CD4-positive, CD25-positive, alpha-beta regulatory T cell (primary cell): ENCODE data around the gene HPS4. TPM values are rescaled to one million over a fixed set of nuclear protein-coding genes. Genes with fewer than 3 reads are reported as not detected.

ENCODE experiments used
- ATAC-seq, 2 donors: fragments of 150-1000 bp; cut with Tn5 transposase; one replicate each; pipeline ENCODE4 v1.10.0; 2021; ENCODE audit warnings: low read depth in 2 of 2, moderate number of reproducible peaks in 2 of 2, moderate library complexity in 1 of 2
- DNase-seq, 3 donors: peaks; one replicate each; pipeline versions ENCODE4 v3.0.0 to v3.0.0-alpha.2; 2012 to 2022; ENCODE audit warnings: mixed read lengths in 1 of 3
- H3K27ac ChIP-seq: one replicate; pipeline ENCODE4 v1.7.0; 2013; ENCODE audit warnings: mild to moderate bottlenecking, low read length; ENCODE audit not compliant: insufficient read depth, poor library complexity, severe bottlenecking
- H3K27me3 ChIP-seq: one replicate; pipeline ENCODE4 v1.7.0; 2013; ENCODE audit warnings: low read length; ENCODE audit not compliant: control insufficient read depth, insufficient read depth
- H3K36me3 ChIP-seq: one replicate; pipeline ENCODE4 v1.7.0; 2013; ENCODE audit warnings: mild to moderate bottlenecking, low read length, moderate library complexity; ENCODE audit not compliant: control insufficient read depth, insufficient read depth
- H3K4me1 ChIP-seq: 2 replicates; pipeline ENCODE4 v1.7.0; 2013; ENCODE audit warnings: mild to moderate bottlenecking, low read length; ENCODE audit not compliant: insufficient read depth, control insufficient read depth, poor library complexity, severe bottlenecking
- H3K4me3 ChIP-seq: one replicate; pipeline ENCODE4 v1.7.0; 2013; ENCODE audit warnings: low read depth, mild to moderate bottlenecking, low read length, moderate library complexity
- H3K9me3 ChIP-seq, 2 experiments: 1 replicate in 1 of 2; 2 replicates in 1 of 2; pipeline ENCODE4 v1.7.0; 2013; ENCODE audit warnings: low read length in 2 of 2, mild to moderate bottlenecking in 1 of 2, moderate library complexity in 1 of 2; ENCODE audit not compliant: control insufficient read depth in 2 of 2
- H3K27ac Mint-ChIP-seq, 3 donors: one replicate each; pipeline ENCODE4 v1.8.0; 2020 to 2022; ENCODE audit warnings: mild to moderate bottlenecking in 3 of 3, mixed read lengths in 3 of 3, moderate library complexity in 2 of 3
- H3K27me3 Mint-ChIP-seq: one replicate; pipeline ENCODE4 v1.8.0; 2022; ENCODE audit warnings: mild to moderate bottlenecking, mixed read lengths
- H3K36me3 Mint-ChIP-seq: one replicate; pipeline ENCODE4 v1.8.0; 2020; ENCODE audit warnings: mixed read lengths
- H3K4me1 Mint-ChIP-seq, 4 donors: one replicate each; pipeline ENCODE4 v1.8.0; 2020 to 2022; ENCODE audit warnings: mixed read lengths in 4 of 4, mild to moderate bottlenecking in 1 of 4
- H3K4me3 Mint-ChIP-seq, 4 donors: one replicate each; pipeline ENCODE4 v1.8.0; 2020 to 2022; ENCODE audit warnings: mild to moderate bottlenecking in 4 of 4, mixed read lengths in 4 of 4, moderate library complexity in 3 of 4
- H3K9me3 Mint-ChIP-seq, 7 donors: one replicate each; pipeline ENCODE4 v1.8.0; 2020 to 2022; ENCODE audit warnings: mixed read lengths in 7 of 7, mild to moderate bottlenecking in 3 of 7, moderate library complexity in 2 of 7
- polyA plus RNA-seq, 4 donors: library from polyadenylated mRNA; unstranded; fragments of 300-500 nt; fragmentation: Illumina TruSeq; gene quantifications; one replicate each; pipeline ENCODE4 v1.2.3, GENCODE V29; 2021
- total RNA-seq: library from RNA; stranded (reverse); gene quantifications from one replicate; pipeline ENCODE4 v1.2.3, GENCODE V29; 2022

Gene HPS4
- total and polyA plus RNA-seq, 5 donors from 2014 or later, result 12.0 to 44.6 (median 13.7) TPM

- H3K27ac Mint-ChIP-seq, result peak overlapping the region in 2 of 3 donors; percentile 2 to 48
- no peak overlapping the region for H3K4me3 Mint-ChIP-seq
- Histone ChIP-seq H3K9me3 (no peaks in the 10 kb centered on the region), H3K4me3 (no peak overlapping the region), H3K27ac (no peak overlapping the region), H3K27me3 (no peaks in the 10 kb centered on the region), H3K4me1 (no peaks in the 10 kb centered on the region), H3K36me3 (peaks cover 19% of the 10 kb centered on the region)
- no peaks in the 10 kb centered on the region for H3K9me3 Mint-ChIP-seq
- DNase-seq, result no peak
- H3K4me1 Mint-ChIP-seq, result peaks cover 4 to 33% (median 19%) of the 10 kb centered on the region in 4 donors
- no peaks in the 10 kb centered on the region for H3K27me3 Mint-ChIP-seq
- peaks cover 15% of the 10 kb centered on the region for H3K36me3 Mint-ChIP-seq
- ATAC-seq, result no peak
Observed at GRCh38 chr22:26436903-26437515, 46.6 kb downstream of the HPS4 start.

GRCh38 chr22:26435327-26436093, 48.1 kb downstream of the HPS4 start:
- Mint-ChIP-seq H3K27me3 (no peaks in the 10 kb centered on the region), H3K9me3 (no peaks in the 10 kb centered on the region), H3K36me3 (peaks cover 15% of the 10 kb centered on the region), H3K4me3 (peak overlapping the region in 1 of 4 donors; percentile 49), H3K27ac (peak overlapping the region in 2 of 3 donors; percentile 65 to 81), H3K4me1 (peaks cover 10 to 45% (median 26%) of the 10 kb centered on the region in 4 donors)
- no peak for DNase-seq
- Histone ChIP-seq H3K4me1 (no peaks in the 10 kb centered on the region), H3K4me3 (no peak overlapping the region), H3K27ac (no peak overlapping the region), H3K27me3 (no peaks in the 10 kb centered on the region), H3K36me3 (peaks cover 19% of the 10 kb centered on the region), H3K9me3 (no peaks in the 10 kb centered on the region)
- ATAC-seq, result no peak

- Mint-ChIP-seq H3K36me3 (peaks cover 15% of the 10 kb centered on the region), H3K27me3 (no peaks in the 10 kb centered on the region), H3K27ac (no peak overlapping the region), H3K4me1 (peaks cover 10 to 54% (median 32%) of the 10 kb centered on the region in 4 donors), H3K4me3 (peak overlapping the region in 1 of 4 donors; percentile 16), H3K9me3 (no peaks in the 10 kb centered on the region)
- Histone ChIP-seq H3K4me1 (peaks cover 9% of the 10 kb centered on the region), H3K27me3 (no peaks in the 10 kb centered on the region), H3K9me3 (no peaks in the 10 kb centered on the region), H3K4me3 (no peak overlapping the region), H3K27ac (no peak overlapping the region), H3K36me3 (peaks cover 19% of the 10 kb centered on the region)
- ATAC-seq (no peak), DNase-seq (no peak)
Observed at GRCh38 chr22:26433805-26434204, 49.8 kb downstream of the HPS4 start.

- H3K4me3 ChIP-seq, result no peak overlapping the region
- Mint-ChIP-seq H3K9me3 (no peaks in the 10 kb centered on the region), H3K4me1 (peaks cover 10 to 61% (median 33%) of the 10 kb centered on the region in 4 donors), H3K27me3 (no peaks in the 10 kb centered on the region), H3K36me3 (peaks cover 15% of the 10 kb centered on the region), H3K27ac (no peak overlapping the region), H3K4me3 (peak overlapping the region in 1 of 4 donors; percentile 67)
- peaks cover 17% of the 10 kb centered on the region for H3K36me3 ChIP-seq
- no peaks in the 10 kb centered on the region for H3K27me3 ChIP-seq
- H3K9me3 ChIP-seq, result no peaks in the 10 kb centered on the region
- DNase-seq, result peak in 1 of 3 donors; percentile 37
- H3K27ac ChIP-seq, result no peak overlapping the region
- ATAC-seq, result no peak
- peaks cover 19% of the 10 kb centered on the region for H3K4me1 ChIP-seq
Observed at GRCh38 chr22:26432619-26433311, 50.8 kb downstream of the HPS4 start.

- H3K27ac Mint-ChIP-seq, result peak overlapping the region in 2 of 3 donors; percentile 56 to 61
- no peaks in the 10 kb centered on the region for H3K9me3 Mint-ChIP-seq
- peaks cover 15% of the 10 kb centered on the region for H3K36me3 Mint-ChIP-seq
- Histone ChIP-seq H3K9me3 (no peaks in the 10 kb centered on the region), H3K4me1 (peaks cover 19% of the 10 kb centered on the region), H3K27ac (peak overlapping the region; percentile 31), H3K27me3 (no peaks in the 10 kb centered on the region), H3K36me3 (peaks cover 10% of the 10 kb centered on the region), H3K4me3 (peak overlapping the region; percentile 51)
- no peak for ATAC-seq
- H3K4me3 Mint-ChIP-seq, result peak overlapping the region; percentile 79 to 91 (median 84)
- peaks cover 5% of the 10 kb centered on the region for H3K27me3 Mint-ChIP-seq
- peaks cover 10 to 60% (median 36%) of the 10 kb centered on the region in 4 donors for H3K4me1 Mint-ChIP-seq
- peak in 1 of 3 donors; percentile 71 for DNase-seq
Observed at GRCh38 chr22:26431261-26431995, 52.2 kb downstream of the HPS4 start.

- Histone ChIP-seq H3K4me1 (peaks cover 19% of the 10 kb centered on the region), H3K27ac (no peak overlapping the region), H3K36me3 (peaks cover 10% of the 10 kb centered on the region), H3K27me3 (no peaks in the 10 kb centered on the region), H3K4me3 (peak overlapping the region; percentile 51), H3K9me3 (no peaks in the 10 kb centered on the region)
- Mint-ChIP-seq H3K27me3 (peaks cover 5% of the 10 kb centered on the region), H3K27ac (peak overlapping the region; percentile 32 to 61 (median 57)), H3K9me3 (no peaks in the 10 kb centered on the region), H3K4me3 (peak overlapping the region; percentile 79 to 91 (median 84)), H3K36me3 (peaks cover 13% of the 10 kb centered on the region), H3K4me1 (peaks cover 10 to 52% (median 33%) of the 10 kb centered on the region in 4 donors)
- DNase-seq, result no peak
- no peak for ATAC-seq
Observed at GRCh38 chr22:26430600-26430999, 53.0 kb downstream of the HPS4 start.
